Astrocyte of the cerebellum (primary cell): Measurements from ENCODE around the gene PRKAA1.
A peak's percentile ranks its signal among the peaks of the same experiment; 100 is the strongest.

ENCODE experiments used
- DNase-seq: peaks from one replicate; pipeline ENCODE4 v3.0.0-alpha.2; 2011; ENCODE audit warnings: low read depth
- H3K4me3 ChIP-seq: 2 replicates; pipeline ENCODE4 v1.5.1; 2011; ENCODE audit warnings: mild to moderate bottlenecking, low read depth, low read length, moderate library complexity
- in situ Hi-C: cut with HindIII; loops from 2 replicates; pipeline ENCODE4 v1.10.0; 2017; ENCODE audit warnings: low sequenced_read_pairs
- TF ChIP-seq, protein P1 (sequence below): IDR thresholded peaks from 2 replicates; pipeline ENCODE4 v1.5.1; 2012; ENCODE audit warnings: low read length, low read depth, moderate library complexity, mild to moderate bottlenecking; ENCODE audit errors: missing control alignments

The PRKAA1 gene

DNA sequence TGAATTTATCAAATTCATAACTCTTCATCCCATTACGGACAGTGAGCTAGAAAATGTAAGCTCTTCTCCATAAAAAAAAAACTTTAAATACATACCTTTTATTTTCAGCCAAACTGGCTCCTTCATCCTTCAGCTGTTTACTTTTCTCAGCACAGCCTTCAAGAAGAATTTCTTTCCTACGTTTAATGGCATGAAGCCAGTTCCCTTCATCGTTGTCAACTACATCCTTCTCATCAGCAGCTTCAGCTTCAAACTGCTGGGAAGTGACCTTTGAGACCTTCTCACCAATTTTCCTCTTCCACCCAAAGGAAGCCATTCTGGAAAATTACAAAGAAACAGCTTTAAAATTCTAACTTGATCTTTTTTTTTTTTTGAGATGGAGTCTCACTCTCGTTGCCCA, 51.5 kb downstream of the PRKAA1 start:
- in situ Hi-C loops = no loop called here
- no peak for DNase-seq
- TF ChIP-seq, protein P1, sequence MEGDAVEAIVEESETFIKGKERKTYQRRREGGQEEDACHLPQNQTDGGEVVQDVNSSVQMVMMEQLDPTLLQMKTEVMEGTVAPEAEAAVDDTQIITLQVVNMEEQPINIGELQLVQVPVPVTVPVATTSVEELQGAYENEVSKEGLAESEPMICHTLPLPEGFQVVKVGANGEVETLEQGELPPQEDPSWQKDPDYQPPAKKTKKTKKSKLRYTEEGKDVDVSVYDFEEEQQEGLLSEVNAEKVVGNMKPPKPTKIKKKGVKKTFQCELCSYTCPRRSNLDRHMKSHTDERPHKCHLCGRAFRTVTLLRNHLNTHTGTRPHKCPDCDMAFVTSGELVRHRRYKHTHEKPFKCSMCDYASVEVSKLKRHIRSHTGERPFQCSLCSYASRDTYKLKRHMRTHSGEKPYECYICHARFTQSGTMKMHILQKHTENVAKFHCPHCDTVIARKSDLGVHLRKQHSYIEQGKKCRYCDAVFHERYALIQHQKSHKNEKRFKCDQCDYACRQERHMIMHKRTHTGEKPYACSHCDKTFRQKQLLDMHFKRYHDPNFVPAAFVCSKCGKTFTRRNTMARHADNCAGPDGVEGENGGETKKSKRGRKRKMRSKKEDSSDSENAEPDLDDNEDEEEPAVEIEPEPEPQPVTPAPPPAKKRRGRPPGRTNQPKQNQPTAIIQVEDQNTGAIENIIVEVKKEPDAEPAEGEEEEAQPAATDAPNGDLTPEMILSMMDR = no peak
- no peak overlapping the region for H3K4me3 ChIP-seq

DNA sequence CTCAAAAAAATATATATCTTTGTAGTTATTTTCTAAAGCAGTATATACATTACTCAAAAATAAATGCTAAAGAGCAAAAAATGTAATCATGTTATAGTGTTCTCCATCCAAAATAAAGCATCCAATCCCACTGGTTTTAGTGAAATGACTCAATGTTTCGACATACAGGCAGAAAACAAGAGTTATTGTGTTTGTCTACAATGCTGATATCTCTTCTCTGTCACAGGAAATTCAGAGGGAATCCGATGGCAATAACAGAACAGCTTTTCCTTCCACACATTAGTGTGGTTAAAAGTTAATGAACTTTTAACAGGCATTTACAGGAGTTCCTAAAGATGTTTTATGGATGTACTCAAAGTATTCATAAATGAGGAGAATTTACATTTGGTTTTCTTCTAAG, 54.4 kb downstream of the PRKAA1 start:
- DNase-seq = no peak
- H3K4me3 ChIP-seq = no peak overlapping the region
- TF ChIP-seq, protein P1 = no peak
- in situ Hi-C loops = no loop called here

DNA sequence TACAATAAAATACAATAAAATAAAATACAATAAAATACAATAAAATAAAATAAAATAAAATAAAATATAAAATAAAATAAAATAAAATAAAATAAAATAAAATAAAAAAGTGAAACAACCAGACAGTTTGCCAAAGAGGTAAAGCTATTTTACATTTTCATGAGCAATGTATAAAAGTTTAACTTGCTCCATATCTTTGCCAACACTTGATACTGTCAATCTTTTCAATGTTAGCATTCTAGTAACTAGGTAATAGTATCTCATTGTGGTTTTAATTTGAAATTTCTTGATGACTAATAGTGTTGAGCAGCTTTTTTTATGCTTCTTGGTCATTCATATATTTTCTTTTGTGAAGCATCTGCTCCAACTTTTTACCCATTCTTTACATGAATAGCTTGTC, 59.7 kb downstream of the PRKAA1 start:
- no peak for DNase-seq
- no peak overlapping the region for H3K4me3 ChIP-seq
- TF ChIP-seq, protein P1 = no peak
- in situ Hi-C loops = no loop called here

DNA sequence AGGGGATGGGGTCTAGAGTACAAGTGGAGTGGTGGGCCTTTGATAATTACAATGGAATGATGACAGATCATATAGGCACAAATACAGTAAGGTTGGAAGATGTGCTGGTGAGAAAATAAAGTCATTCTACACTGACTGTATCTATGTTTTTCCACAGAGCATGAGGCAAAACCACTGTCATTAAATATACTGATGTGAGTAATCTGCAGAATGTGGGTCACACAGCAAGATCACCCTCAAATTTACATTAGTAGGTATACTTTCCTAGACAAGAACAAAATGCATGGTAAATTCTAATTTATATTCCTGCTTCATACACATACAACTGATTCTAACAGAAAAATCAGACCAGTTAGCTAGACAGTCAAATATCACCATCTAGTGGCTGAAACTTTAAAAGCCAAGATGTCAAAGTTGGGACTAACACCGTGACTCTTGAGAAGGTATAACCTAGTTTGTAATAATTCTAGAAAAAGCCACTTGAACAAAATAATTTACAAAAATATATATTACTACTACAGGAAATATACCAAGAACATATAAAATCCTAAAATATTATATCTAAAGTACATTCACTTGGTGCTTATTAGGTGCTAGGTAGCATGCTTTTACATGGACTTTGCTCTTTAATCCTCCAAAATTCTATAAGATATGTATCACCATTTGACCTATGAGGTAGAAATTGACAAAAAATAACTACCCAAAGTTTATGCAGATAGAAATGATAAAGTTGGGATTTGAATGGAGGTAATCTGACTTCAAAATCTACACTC, 61.9 kb downstream of the PRKAA1 start:
- no peak overlapping the region for H3K4me3 ChIP-seq
- in situ Hi-C loops = no loop called here
- TF ChIP-seq, protein P1 = peak; percentile 57
- DNase-seq = peak; percentile 57

DNA sequence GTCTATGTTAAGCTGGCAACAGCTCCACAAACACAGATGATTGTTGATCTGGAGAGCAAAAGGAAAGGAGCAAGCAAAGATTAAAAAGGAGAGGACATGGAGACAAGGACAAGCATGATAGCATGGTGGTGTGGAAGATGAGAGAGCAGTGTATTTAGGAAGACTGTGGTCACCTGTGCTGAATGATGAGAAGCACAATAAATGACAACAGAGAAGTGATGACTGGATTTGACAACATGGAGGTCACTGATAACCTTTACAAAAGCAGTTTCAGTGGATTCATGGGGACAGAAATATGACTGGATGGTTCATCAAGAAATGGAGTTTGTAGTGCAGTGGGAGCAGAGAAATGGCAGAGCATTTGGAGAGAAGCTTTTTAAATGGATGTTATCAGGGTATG, 62.6 kb downstream of the PRKAA1 start:
- DNase-seq = no peak
- in situ Hi-C loops = no loop called here

DNA sequence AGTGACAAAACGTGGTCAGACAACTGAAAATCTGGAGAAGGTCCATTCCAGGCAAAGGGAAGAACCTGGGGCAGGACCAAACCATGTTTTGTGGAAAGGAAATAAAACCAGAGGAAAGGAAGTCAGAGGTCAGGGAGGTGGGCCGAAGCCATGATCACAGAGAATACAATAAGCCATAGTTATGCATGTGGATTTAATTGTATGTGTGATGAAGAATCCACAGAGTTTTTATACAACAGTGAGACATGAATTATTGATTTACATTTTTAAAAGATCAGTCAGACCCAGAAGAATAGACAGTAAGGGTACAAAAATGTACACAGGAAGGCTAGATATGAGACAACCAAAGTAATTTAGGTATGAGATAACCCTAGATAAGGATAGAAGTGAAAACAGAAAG, 63.2 kb downstream of the PRKAA1 start:
- TF ChIP-seq, protein P1 = no peak
- in situ Hi-C loops = no loop called here
- H3K4me3 ChIP-seq = no peak overlapping the region
- DNase-seq = no peak

More for the DNA sequence above, 62.6 kb downstream of the PRKAA1 start:
- TF ChIP-seq, protein P1 = no peak
- H3K4me3 ChIP-seq = no peak overlapping the region
